Astrocyte (in vitro differentiated cells and primary cell): ENCODE data around the gene NDOR1.

Experiments used
- EZH2 ChIP-seq: IDR thresholded peaks from 2 replicates; pipeline ENCODE4 v1.6.1; 2012; ENCODE audit warnings: mild to moderate bottlenecking, low read length, inconsistent platforms; ENCODE audit not compliant: insufficient read depth
- TF ChIP-seq, protein P1 (sequence below): IDR thresholded peaks from 2 replicates; pipeline ENCODE4 v1.5.1; 2011; ENCODE audit warnings: low read depth, mild to moderate bottlenecking, inconsistent platforms, low read length, moderate library complexity; ENCODE audit not compliant: insufficient read depth

DNA sequence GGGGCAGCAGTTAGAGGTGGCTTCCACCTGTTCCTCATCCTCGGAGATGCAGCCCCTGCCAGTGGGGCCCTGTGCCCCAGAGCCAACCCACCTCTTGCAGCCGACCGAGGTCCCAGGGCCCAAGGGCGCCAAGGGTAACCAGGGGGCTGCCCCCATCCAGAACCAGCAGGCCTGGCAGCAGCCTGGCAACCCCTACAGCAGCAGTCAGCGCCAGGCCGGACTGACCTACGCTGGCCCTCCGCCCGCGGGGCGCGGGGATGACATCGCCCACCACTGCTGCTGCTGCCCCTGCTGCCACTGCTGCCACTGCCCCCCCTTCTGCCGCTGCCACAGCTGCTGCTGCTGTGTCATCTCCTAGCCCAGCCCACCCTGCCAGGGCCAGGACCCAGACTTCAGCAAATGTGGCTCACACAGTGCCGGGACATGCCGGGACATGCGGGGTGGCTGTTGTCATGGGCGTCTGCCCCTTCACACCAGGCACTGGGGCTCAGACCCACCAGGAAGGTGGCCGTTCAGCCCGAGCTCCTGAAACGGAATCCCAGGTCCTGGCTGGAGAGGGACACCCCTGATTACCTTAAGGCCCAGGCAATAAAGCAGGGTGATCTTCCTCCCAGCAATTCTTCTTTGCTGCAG lies 20.3 kb downstream of the NDOR1 start:
- TF ChIP-seq, protein P1, sequence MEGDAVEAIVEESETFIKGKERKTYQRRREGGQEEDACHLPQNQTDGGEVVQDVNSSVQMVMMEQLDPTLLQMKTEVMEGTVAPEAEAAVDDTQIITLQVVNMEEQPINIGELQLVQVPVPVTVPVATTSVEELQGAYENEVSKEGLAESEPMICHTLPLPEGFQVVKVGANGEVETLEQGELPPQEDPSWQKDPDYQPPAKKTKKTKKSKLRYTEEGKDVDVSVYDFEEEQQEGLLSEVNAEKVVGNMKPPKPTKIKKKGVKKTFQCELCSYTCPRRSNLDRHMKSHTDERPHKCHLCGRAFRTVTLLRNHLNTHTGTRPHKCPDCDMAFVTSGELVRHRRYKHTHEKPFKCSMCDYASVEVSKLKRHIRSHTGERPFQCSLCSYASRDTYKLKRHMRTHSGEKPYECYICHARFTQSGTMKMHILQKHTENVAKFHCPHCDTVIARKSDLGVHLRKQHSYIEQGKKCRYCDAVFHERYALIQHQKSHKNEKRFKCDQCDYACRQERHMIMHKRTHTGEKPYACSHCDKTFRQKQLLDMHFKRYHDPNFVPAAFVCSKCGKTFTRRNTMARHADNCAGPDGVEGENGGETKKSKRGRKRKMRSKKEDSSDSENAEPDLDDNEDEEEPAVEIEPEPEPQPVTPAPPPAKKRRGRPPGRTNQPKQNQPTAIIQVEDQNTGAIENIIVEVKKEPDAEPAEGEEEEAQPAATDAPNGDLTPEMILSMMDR = no peak
- no peak for TF ChIP-seq EZH2
